Endometrium (tissue), 2 donors: ENCODE results near the gene ABL2.
"Not testable (repeated sequence)": the region's sequence is repeated elsewhere in the genome, so short reads cannot be mapped to it uniquely, and the experiment has no call there.

Experiments
- FAIRE-seq: peaks from 2 replicates; lab custom pipeline; 2012; peaks lifted over from hg19 to GRCh38; lab: Jason Lieb, UNC
- donor health status: control.
- donor health status: control.

Gene ABL2

GRCh38 chr1:179135168-179135567, 94.3 kb downstream of the ABL2 start:
- not testable (repeated sequence) for FAIRE-seq

GRCh38 chr1:179129702-179130473, 99.6 kb downstream of the ABL2 start:
- FAIRE-seq: no peak

GRCh38 chr1:179128520-179128919, 101.0 kb downstream of the ABL2 start:
- FAIRE-seq: no peak

- FAIRE-seq: no peak
These were observed 102.1 kb downstream of the ABL2 start for GRCh38 chr1:179127163-179127895.

- FAIRE-seq: no peak
These were observed 103.0 kb downstream of the ABL2 start for GRCh38 chr1:179126338-179127060.

- no peak for FAIRE-seq
These were observed 104.6 kb downstream of the ABL2 start for GRCh38 chr1:179124873-179125272.

- FAIRE-seq: peak; percentile 35
These were observed 108.1 kb downstream of the ABL2 start for GRCh38 chr1:179121159-179121938.

GRCh38 chr1:179120736-179121135, 108.7 kb downstream of the ABL2 start:
- no peak for FAIRE-seq

- FAIRE-seq: no peak
These were observed 110.0 kb downstream of the ABL2 start for GRCh38 chr1:179119513-179119912.

- FAIRE-seq: no peak
These were observed 114.3 kb downstream of the ABL2 start for GRCh38 chr1:179115181-179115580.

GRCh38 chr1:179108644-179109043, 120.8 kb downstream of the ABL2 start:
- no peak for FAIRE-seq

GRCh38 chr1:179107706-179108629, 121.5 kb downstream of the ABL2 start:
- FAIRE-seq: no peak

GRCh38 chr1:179105393-179105792, 124.1 kb downstream of the ABL2 start:
- no peak for FAIRE-seq

GRCh38 chr1:179104611-179105250, 124.7 kb downstream of the ABL2 start:
- no peak for FAIRE-seq

- FAIRE-seq: no peak
These were observed 125.5 kb downstream of the ABL2 start for GRCh38 chr1:179103999-179104398.

GRCh38 chr1:179101566-179101965, 127.9 kb downstream of the ABL2 start:
- no peak for FAIRE-seq

GRCh38 chr1:179099891-179100290, 129.6 kb downstream of the ABL2 start:
- no peak for FAIRE-seq

GRCh38 chr1:179095924-179096323, 133.6 kb downstream of the ABL2 start:
- no peak for FAIRE-seq

- no peak for FAIRE-seq
These were observed 134.1 kb downstream of the ABL2 start for GRCh38 chr1:179095377-179095776.

GRCh38 chr1:179094818-179095217, 134.7 kb downstream of the ABL2 start:
- FAIRE-seq: no peak
